Neural progenitor cell (in vitro differentiated cells): ENCODE data around the gene WNT2B. TPM values are rescaled to one million over a fixed set of nuclear protein-coding genes. Genes with fewer than 3 reads are reported as not detected.
A peak's percentile ranks its signal among the peaks of the same experiment; 100 is the strongest.

Source experiments
- DNase-seq: peaks from one replicate; pipeline ENCODE4 v3.0.0-alpha.2; 2016; ENCODE audit warnings: low spot score
- H2AFZ ChIP-seq: fragments of 200-600 bp; sonication (generic); replicated peaks from 2 replicates; pipeline ENCODE4 v1.6.1; 2016; ENCODE audit warnings: antibody characterized with exemption
- H3F3A ChIP-seq: fragments of 200-600 bp; sonication (generic); 2 replicates; pipeline ENCODE4 v1.6.1; 2016; ENCODE audit warnings: antibody characterized with exemption, low read depth
- H3K27ac ChIP-seq: fragments of 200-600 bp; sonication (generic); 2 replicates; pipeline ENCODE4 v1.5.1; 2016; ENCODE audit warnings: mild to moderate bottlenecking
- H3K27me3 ChIP-seq: fragments of 200-600 bp; sonication (generic); 2 replicates; pipeline ENCODE4 v1.6.1; 2016; ENCODE audit warnings: mild to moderate bottlenecking, moderate library complexity
- H3K36me3 ChIP-seq: fragments of 200-600 bp; sonication (generic); 2 replicates; pipeline ENCODE4 v1.5.1; 2016
- H3K4me1 ChIP-seq: fragments of 200-600 bp; sonication (generic); 2 replicates; pipeline ENCODE4 v1.6.1; 2016; ENCODE audit warnings: mixed run types
- H3K4me2 ChIP-seq: fragments of 200-600 bp; sonication (generic); 2 replicates; pipeline ENCODE4 v1.6.1; 2016
- H3K4me3 ChIP-seq: fragments of 200-600 bp; sonication (generic); 2 replicates; pipeline ENCODE4 v1.5.1; 2016
- H3K79me2 ChIP-seq: fragments of 200-600 bp; sonication (generic); 2 replicates; pipeline ENCODE4 v1.6.1; 2016; ENCODE audit warnings: low read depth
- H3K9ac ChIP-seq: fragments of 200-600 bp; sonication (generic); 2 replicates; pipeline ENCODE4 v1.6.1; 2016
- H3K9me3 ChIP-seq: fragments of 200-600 bp; sonication (generic); 2 replicates; pipeline ENCODE4 v1.5.1; 2016; ENCODE audit warnings: low read depth
- H4K20me1 ChIP-seq: fragments of 200-600 bp; sonication (generic); 2 replicates; pipeline ENCODE4 v1.6.1; 2016; ENCODE audit warnings: low read depth
- H3K27ac Mint-ChIP-seq: 3 replicates; pipeline ENCODE4 v1.8.0; 2021; ENCODE audit warnings: mixed read lengths
- H3K27me3 Mint-ChIP-seq: 2 replicates; pipeline ENCODE4 v1.8.0; 2022; ENCODE audit warnings: low read depth, mild to moderate bottlenecking, inconsistent platforms, moderate library complexity, mixed read lengths; ENCODE audit not compliant: insufficient read depth
- H3K36me3 Mint-ChIP-seq: 3 replicates; pipeline ENCODE4 v1.8.0; 2021; ENCODE audit warnings: mixed read lengths
- H3K4me1 Mint-ChIP-seq: 3 replicates; pipeline ENCODE4 v1.8.0; 2021; ENCODE audit warnings: mixed read lengths
- H3K4me3 Mint-ChIP-seq: 3 replicates; pipeline ENCODE4 v1.8.0; 2021; ENCODE audit warnings: mild to moderate bottlenecking, moderate library complexity, mixed read lengths
- H3K9me3 Mint-ChIP-seq: 3 replicates; pipeline ENCODE4 v1.8.0; 2020; ENCODE audit warnings: mixed read lengths
- EZH2 ChIP-seq: fragments of 200-600 bp; sonication (generic); IDR thresholded peaks from 2 replicates; pipeline ENCODE4 v1.6.1; 2017; ENCODE audit warnings: antibody characterized with exemption, mild to moderate bottlenecking, moderate library complexity
- EZH2phosphoT487 ChIP-seq: fragments of 200-600 bp; sonication (generic); IDR thresholded peaks from 2 replicates; pipeline ENCODE4 v1.6.1; 2017; ENCODE audit warnings: antibody characterized with exemption
- total RNA-seq: library from RNA; depleted of rRNA; stranded (reverse); fragments of >200 nt; gene quantifications from 2 replicates; pipeline ENCODE4 v1.2.3, GENCODE V29; 2015; ENCODE audit warnings: low replicate concordance
- TF ChIP-seq, protein P1 (sequence below): fragments of 200-600 bp; sonication (generic); IDR thresholded peaks from 2 replicates; pipeline ENCODE4 v1.5.1; 2017; ENCODE audit warnings: antibody characterized with exemption, mild to moderate bottlenecking

The WNT2B gene
- total RNA-seq, 1 donor from 2014 or later, result 1.6 TPM

DNA sequence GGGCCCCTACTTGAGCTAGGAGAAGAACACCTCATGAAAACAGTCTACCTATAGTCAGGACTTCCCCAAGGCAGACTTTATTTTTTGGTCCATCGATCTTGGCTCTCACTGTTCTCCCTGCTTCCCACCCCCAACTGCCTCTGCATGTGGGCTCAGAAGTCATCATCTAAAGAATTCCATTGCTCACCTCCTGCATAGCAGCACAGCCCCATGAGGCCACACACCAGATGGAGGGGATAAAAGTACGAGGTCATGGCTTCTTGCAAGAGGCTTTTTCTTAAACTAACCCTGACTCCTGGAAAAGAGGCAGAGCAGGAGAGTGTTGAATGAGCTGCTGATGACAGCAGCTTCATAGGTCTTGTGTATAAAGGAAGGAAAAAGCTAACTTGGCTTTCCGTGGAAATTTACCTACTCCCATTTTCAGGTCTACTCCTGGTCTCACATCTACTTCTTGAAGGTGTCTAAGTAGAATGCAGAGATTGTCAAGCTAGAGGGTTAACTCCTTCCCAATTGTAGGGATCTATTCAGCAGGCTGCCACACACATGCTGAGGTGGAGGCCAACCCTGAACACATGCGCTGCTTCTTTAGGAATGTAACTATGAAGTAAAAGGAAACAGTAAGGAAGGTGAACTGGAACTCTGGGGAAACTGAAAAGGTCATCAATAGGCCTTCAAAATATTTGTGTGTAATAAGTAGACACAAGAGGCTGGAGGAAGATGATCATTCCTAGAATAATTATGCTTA, 18.7 kb downstream of the WNT2B start:
- no peak for DNase-seq
- Histone ChIP-seq H3K9me3 (no peaks in the 10 kb centered on the region), H3F3A (peaks cover 18% of the 10 kb centered on the region), H3K4me1 (peaks cover 32% of the 10 kb centered on the region), H2AFZ (no peak overlapping the region), H3K27me3 (no peaks in the 10 kb centered on the region), H3K36me3 (no peaks in the 10 kb centered on the region), H3K4me2 (peak overlapping the region; percentile 43), H3K79me2 (no peaks in the 10 kb centered on the region), H4K20me1 (peaks cover 5% of the 10 kb centered on the region), H3K4me3 (no peak overlapping the region), H3K9ac (no peak overlapping the region), H3K27ac (no peak overlapping the region)
- peaks cover 5% of the 10 kb centered on the region for H3K27me3 Mint-ChIP-seq
- no peaks in the 10 kb centered on the region for H3K9me3 Mint-ChIP-seq
- H3K4me1 Mint-ChIP-seq, result peaks cover 90% of the 10 kb centered on the region
- H3K27ac Mint-ChIP-seq, result peak overlapping the region; percentile 89
- H3K4me3 Mint-ChIP-seq, result peak overlapping the region; percentile 26
- peaks cover 36% of the 10 kb centered on the region for H3K36me3 Mint-ChIP-seq
- TF ChIP-seq EZH2phosphoT487, result no peak

DNA sequence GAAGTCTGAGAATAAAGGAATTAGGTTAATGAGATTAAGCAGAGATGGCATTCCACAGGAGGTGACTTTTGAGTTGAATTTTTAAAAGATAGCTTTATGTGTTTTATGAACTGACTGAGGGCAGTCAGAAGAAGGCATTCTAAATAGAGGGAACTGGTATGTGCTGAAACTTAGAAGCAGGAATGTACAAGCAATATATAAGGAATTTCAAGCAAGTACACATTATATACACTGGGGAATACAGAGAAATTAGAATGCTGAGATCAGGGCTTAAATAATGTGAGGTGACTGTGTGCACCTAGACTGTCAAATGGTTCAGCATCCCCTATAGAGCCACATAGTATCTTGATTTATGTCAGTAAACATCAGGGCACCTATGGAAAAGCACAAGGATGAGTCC, 19.3 kb downstream of the WNT2B start:
- Histone ChIP-seq H3K36me3 (no peaks in the 10 kb centered on the region), H2AFZ (no peak overlapping the region), H3K27ac (no peak overlapping the region), H3F3A (peaks cover 18% of the 10 kb centered on the region), H3K9me3 (no peaks in the 10 kb centered on the region), H3K9ac (no peak overlapping the region), H3K79me2 (no peaks in the 10 kb centered on the region), H3K4me2 (peak overlapping the region; percentile 43), H3K27me3 (no peaks in the 10 kb centered on the region), H3K4me1 (peaks cover 32% of the 10 kb centered on the region), H4K20me1 (peaks cover 5% of the 10 kb centered on the region), H3K4me3 (no peak overlapping the region)
- Mint-ChIP-seq H3K9me3 (no peaks in the 10 kb centered on the region), H3K4me3 (peak overlapping the region; percentile 26), H3K4me1 (peaks cover 89% of the 10 kb centered on the region), H3K36me3 (peaks cover 34% of the 10 kb centered on the region), H3K27me3 (peaks cover 4% of the 10 kb centered on the region), H3K27ac (peak overlapping the region; percentile 89)
- TF ChIP-seq EZH2phosphoT487 (no peak), EZH2 (no peak)
- TF ChIP-seq, protein P1, sequence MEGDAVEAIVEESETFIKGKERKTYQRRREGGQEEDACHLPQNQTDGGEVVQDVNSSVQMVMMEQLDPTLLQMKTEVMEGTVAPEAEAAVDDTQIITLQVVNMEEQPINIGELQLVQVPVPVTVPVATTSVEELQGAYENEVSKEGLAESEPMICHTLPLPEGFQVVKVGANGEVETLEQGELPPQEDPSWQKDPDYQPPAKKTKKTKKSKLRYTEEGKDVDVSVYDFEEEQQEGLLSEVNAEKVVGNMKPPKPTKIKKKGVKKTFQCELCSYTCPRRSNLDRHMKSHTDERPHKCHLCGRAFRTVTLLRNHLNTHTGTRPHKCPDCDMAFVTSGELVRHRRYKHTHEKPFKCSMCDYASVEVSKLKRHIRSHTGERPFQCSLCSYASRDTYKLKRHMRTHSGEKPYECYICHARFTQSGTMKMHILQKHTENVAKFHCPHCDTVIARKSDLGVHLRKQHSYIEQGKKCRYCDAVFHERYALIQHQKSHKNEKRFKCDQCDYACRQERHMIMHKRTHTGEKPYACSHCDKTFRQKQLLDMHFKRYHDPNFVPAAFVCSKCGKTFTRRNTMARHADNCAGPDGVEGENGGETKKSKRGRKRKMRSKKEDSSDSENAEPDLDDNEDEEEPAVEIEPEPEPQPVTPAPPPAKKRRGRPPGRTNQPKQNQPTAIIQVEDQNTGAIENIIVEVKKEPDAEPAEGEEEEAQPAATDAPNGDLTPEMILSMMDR, result no peak
- no peak for DNase-seq

DNA sequence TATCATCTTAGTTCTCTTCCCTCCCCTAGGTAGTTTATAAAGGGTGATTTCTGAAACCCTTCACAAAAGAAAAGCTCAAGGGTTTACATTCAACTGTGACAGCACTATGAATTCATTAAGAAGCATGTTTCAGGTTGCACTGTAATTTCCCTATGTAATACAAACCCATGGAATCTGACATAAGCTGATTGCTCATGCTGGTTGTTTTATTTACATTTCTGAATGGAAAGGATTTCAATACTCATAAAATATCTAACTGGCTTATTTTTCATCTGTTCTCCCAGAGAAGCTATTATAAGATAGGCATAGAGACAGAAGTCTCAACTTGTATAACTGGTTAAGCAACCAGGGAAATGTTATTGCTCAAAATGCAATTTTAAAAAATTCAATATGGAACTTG, 20.5 kb downstream of the WNT2B start:
- Histone ChIP-seq H3K4me1 (peaks cover 23% of the 10 kb centered on the region), H3K36me3 (no peaks in the 10 kb centered on the region), H4K20me1 (no peaks in the 10 kb centered on the region), H3K9me3 (no peaks in the 10 kb centered on the region), H3K4me3 (no peak overlapping the region), H3F3A (peaks cover 9% of the 10 kb centered on the region), H3K4me2 (no peak overlapping the region), H3K27ac (no peak overlapping the region), H3K79me2 (no peaks in the 10 kb centered on the region), H3K27me3 (no peaks in the 10 kb centered on the region), H2AFZ (no peak overlapping the region), H3K9ac (no peak overlapping the region)
- Mint-ChIP-seq H3K27me3 (peaks cover 4% of the 10 kb centered on the region), H3K36me3 (peaks cover 39% of the 10 kb centered on the region), H3K27ac (peak overlapping the region; percentile 72), H3K4me3 (no peak overlapping the region), H3K9me3 (peaks cover 4% of the 10 kb centered on the region), H3K4me1 (peaks cover 77% of the 10 kb centered on the region)
- no peak for DNase-seq
- TF ChIP-seq EZH2phosphoT487 (no peak), EZH2 (no peak)
- TF ChIP-seq, protein P1, result no peak

DNA sequence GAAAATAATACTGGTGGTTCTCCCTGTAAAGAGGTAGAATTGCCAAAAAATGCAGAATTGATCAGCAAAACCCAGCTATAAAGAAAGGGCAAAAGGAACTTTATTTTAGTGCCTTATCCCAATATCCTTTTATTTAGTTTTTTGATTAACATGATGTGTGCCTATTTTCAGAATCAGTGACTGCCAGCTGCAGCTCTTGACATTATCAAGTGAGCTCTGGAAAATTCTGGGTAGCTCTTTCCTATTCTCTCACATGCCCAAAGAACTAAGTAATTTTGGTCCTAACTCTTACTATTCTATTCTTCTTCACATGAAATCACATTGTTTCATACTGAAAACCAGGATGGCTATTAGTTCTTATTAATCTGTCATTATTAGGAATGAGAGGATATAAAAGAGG, 22.1 kb downstream of the WNT2B start:
- no peak overlapping the region for H3K9ac ChIP-seq
- no peaks in the 10 kb centered on the region for H3K36me3 ChIP-seq
- H3K27ac ChIP-seq, result no peak overlapping the region
- H3K4me3 Mint-ChIP-seq, result no peak overlapping the region
- no peaks in the 10 kb centered on the region for H3K27me3 ChIP-seq
- peaks cover 4% of the 10 kb centered on the region for H3K9me3 Mint-ChIP-seq
- DNase-seq, result no peak
- H3F3A ChIP-seq, result peaks cover 8% of the 10 kb centered on the region
- H2AFZ ChIP-seq, result no peak overlapping the region
- no peaks in the 10 kb centered on the region for H3K79me2 ChIP-seq
- peaks cover 38% of the 10 kb centered on the region for H3K36me3 Mint-ChIP-seq
- peaks cover 65% of the 10 kb centered on the region for H3K4me1 Mint-ChIP-seq
- H3K4me1 ChIP-seq, result peaks cover 17% of the 10 kb centered on the region
- H3K4me2 ChIP-seq, result no peak overlapping the region
- TF ChIP-seq EZH2 (no peak), EZH2phosphoT487 (no peak)
- TF ChIP-seq, protein P1, result no peak
- no peak overlapping the region for H3K27ac Mint-ChIP-seq
- peaks cover 4% of the 10 kb centered on the region for H3K27me3 Mint-ChIP-seq
- H3K4me3 ChIP-seq, result no peak overlapping the region
- H4K20me1 ChIP-seq, result no peaks in the 10 kb centered on the region
- H3K9me3 ChIP-seq, result no peaks in the 10 kb centered on the region
